Transverse colon (tissue), 4 donors: ENCODE measurements around the gene SLX4IP. TPM values are rescaled to one million over a fixed set of nuclear protein-coding genes. Genes with fewer than 3 reads are reported as not detected.

Source experiments
- DNase-seq: peaks from one replicate; pipeline ENCODE4 v3.0.0-alpha.2; 2019
- H3K27ac ChIP-seq, 4 donors: fragments of 200-600 bp; sonication (generic); 2 replicates each; pipeline ENCODE4 v1.5.1; 2016 to 2018; ENCODE audit warnings: inconsistent platforms in 4 of 4
- H3K27me3 ChIP-seq: fragments of 200-600 bp; sonication (generic); 2 replicates; pipeline ENCODE4 v1.5.1; 2017; ENCODE audit warnings: inconsistent platforms
- H3K36me3 ChIP-seq, 4 donors: fragments of 200-600 bp; sonication (generic); 2 replicates each; pipeline ENCODE4 v1.5.1; 2017 to 2019; ENCODE audit warnings: inconsistent platforms in 4 of 4
- H3K4me1 ChIP-seq, 4 donors: fragments of 200-600 bp; sonication (generic); 2 replicates each; pipeline ENCODE4 v1.5.1; 2017 to 2020; ENCODE audit warnings: inconsistent platforms in 4 of 4
- H3K4me3 ChIP-seq, 4 donors: fragments of 200-600 bp; sonication (generic); 1 replicate in 1 of 4; 2 replicates in 3 of 4; pipeline versions ENCODE4 v1.5.1 to v1.6.1; 2017 to 2019; ENCODE audit warnings: inconsistent platforms in 4 of 4
- H3K9me3 ChIP-seq, 2 donors: fragments of 200-600 bp; sonication (generic); 2 replicates each; pipeline ENCODE4 v1.5.1; 2017 to 2019; ENCODE audit warnings: inconsistent platforms in 2 of 2
- CTCF ChIP-seq, 5 experiments: fragments of 200-600 bp in 3 of 5; fragments of 450-650 bp in 2 of 5; sonication (generic) in 3 of 5; IDR thresholded peaks; 1 replicate in 2 of 5; 2 replicates in 3 of 5; pipeline ENCODE4 v1.5.1; 2016 to 2017; ENCODE audit warnings: antibody characterized with exemption in 5 of 5, inconsistent platforms in 3 of 5, mild to moderate bottlenecking in 2 of 5, moderate library complexity in 1 of 5
- EP300 ChIP-seq: sonication (generic); formaldehyde crosslinking; IDR thresholded peaks from one replicate; pipeline ENCODE4 v1.6.1; 2017; ENCODE audit warnings: antibody characterized with exemption, low read depth
- POLR2A ChIP-seq: fragments of 450-650 bp; IDR thresholded peaks from one replicate; pipeline ENCODE4 v1.6.1; 2016; ENCODE audit warnings: antibody characterized with exemption, mild to moderate bottlenecking, moderate library complexity
- POLR2AphosphoS5 ChIP-seq, 3 donors: sonication (generic); formaldehyde crosslinking; IDR thresholded peaks; one replicate each; pipeline ENCODE4 v1.6.1; 2016; ENCODE audit warnings: antibody characterized with exemption in 3 of 3
- WGBS, 2 donors: methylation state at CpG; one replicate each; pipeline ENCODE4 v1.1.5; 2018; ENCODE audit warnings: low coverage in 1 of 2; 5-methylcytosine and 5-hydroxymethylcytosine counted together
- in situ Hi-C, 4 donors: fragments of 200-750 bp; cut with MboI; loops; one replicate each; pipeline versions ENCODE4 v1.15.0 to v1.15.1; 2017; ENCODE audit warnings: low sequenced_read_pairs in 3 of 4, low pct_ligation_motif_present in 1 of 4, low pct_unique_long_range_greater_than_20kb in 1 of 4
- intact Hi-C: fragments of 100-400 bp; cut with DNase I; formaldehyde crosslinking; loops from one replicate; pipeline ENCODE4 v1.15.1; 2023; ENCODE audit warnings: low total_unique reads
- total RNA-seq, 4 donors: library from RNA; depleted of rRNA; stranded (reverse); fragments of >200 nt; gene quantifications; one replicate each; pipeline ENCODE4 v1.1.0, GENCODE V29; 2016

Gene SLX4IP
- total RNA-seq, 4 donors from 2014 or later: 5.4 to 8.4 (median 7.5) TPM

GRCh38 chr20:10662661-10663458 lies 227.8 kb downstream of the SLX4IP start:
- peaks cover 0 to 34% (median 14%) of the 10 kb centered on the region in 4 donors for H3K36me3 ChIP-seq
- TF ChIP-seq CTCF (IDR thresholded peaks at IDR 0.05): no peak
- no peak for TF ChIP-seq POLR2AphosphoS5 (IDR thresholded peaks at IDR 0.05)
- no peak for TF ChIP-seq POLR2A
- no peak for TF ChIP-seq EP300
- H3K4me3 ChIP-seq: no peak overlapping the region
- H3K4me1 ChIP-seq: peaks cover 15 to 58% (median 30%) of the 10 kb centered on the region in 4 donors
- no peak for DNase-seq
- H3K27ac ChIP-seq: peak overlapping the region in 3 of 4 donors; percentile 28 to 74 (median 61)
- intact Hi-C loops (no loop called here), in situ Hi-C loops (loop anchor here in 1 of 4 donors (25.0 kb wide), 1 partner anchor 201 kb away; no protein-coding TSS in a partner anchor)
- no peaks in the 10 kb centered on the region for H3K9me3 ChIP-seq
- WGBS, 2 donors: 73 to 83% methylated on average over 2 to 10 of the region's 10 CpGs
- H3K27me3 ChIP-seq: no peaks in the 10 kb centered on the region

- Histone ChIP-seq H3K27me3 (no peaks in the 10 kb centered on the region), H3K27ac (peak overlapping the region in 2 of 4 donors; percentile 47 to 61), H3K4me3 (no peak overlapping the region), H3K36me3 (peaks cover 0 to 33% (median 15%) of the 10 kb centered on the region in 4 donors), H3K4me1 (peaks cover 15 to 54% (median 28%) of the 10 kb centered on the region in 4 donors), H3K9me3 (no peaks in the 10 kb centered on the region)
- DNase-seq: no peak
- in situ Hi-C loops (loop anchor here in 1 of 4 donors (25.0 kb wide), 1 partner anchor 201 kb away; no protein-coding TSS in a partner anchor), intact Hi-C loops (no loop called here)
- TF ChIP-seq POLR2A (no peak), CTCF (IDR thresholded peaks at IDR 0.05) (no peak), EP300 (no peak), POLR2AphosphoS5 (IDR thresholded peaks at IDR 0.05) (no peak)
- WGBS, 2 donors: 51 to 64% methylated on average over 8 of the region's 8 CpGs
These were observed 228.7 kb downstream of the SLX4IP start for GRCh38 chr20:10663756-10664155.

GRCh38 chr20:10665027-10665561 lies 230.0 kb downstream of the SLX4IP start:
- WGBS, 2 donors: 48 to 55% methylated on average over 4 to 7 of the region's 7 CpGs

More at GRCh38 chr20:10665027-10665561, 230.0 kb downstream of the SLX4IP start:
- H3K27ac ChIP-seq: peak overlapping the region; percentile 47 to 77 (median 62)
- H3K4me3 ChIP-seq: no peak overlapping the region
- in situ Hi-C loops (loop anchor here in 1 of 4 donors (25.0 kb wide), 1 partner anchor 203 kb away; no protein-coding TSS in a partner anchor), intact Hi-C loops (no loop called here)
- no peak for TF ChIP-seq POLR2A
- TF ChIP-seq CTCF (IDR thresholded peaks at IDR 0.05): no peak
- no peak for TF ChIP-seq POLR2AphosphoS5 (IDR thresholded peaks at IDR 0.05)
- TF ChIP-seq EP300: no peak
- H3K4me1 ChIP-seq: peaks cover 15 to 53% (median 33%) of the 10 kb centered on the region in 4 donors
- DNase-seq: no peak
- H3K27me3 ChIP-seq: no peaks in the 10 kb centered on the region
- no peaks in the 10 kb centered on the region for H3K9me3 ChIP-seq
- H3K36me3 ChIP-seq: peaks cover 0 to 33% (median 16%) of the 10 kb centered on the region in 4 donors
